ENCODE data around the gene SLC5A7. TPM values are rescaled to one million over a fixed set of nuclear protein-coding genes. Genes with fewer than 3 reads are reported as not detected.

The SLC5A7 gene
- total RNA-seq (2022) (not detected in 2 replicates), Bru-seq, nascent RNA (not detected), BruChase-seq, experiment 1, labeled RNA remaining after a 6-hour chase (not detected), BruChase-seq, experiment 2, labeled RNA remaining after a 2-hour chase (not detected)
- long read RNA-seq, result 0 reads

DNA sequence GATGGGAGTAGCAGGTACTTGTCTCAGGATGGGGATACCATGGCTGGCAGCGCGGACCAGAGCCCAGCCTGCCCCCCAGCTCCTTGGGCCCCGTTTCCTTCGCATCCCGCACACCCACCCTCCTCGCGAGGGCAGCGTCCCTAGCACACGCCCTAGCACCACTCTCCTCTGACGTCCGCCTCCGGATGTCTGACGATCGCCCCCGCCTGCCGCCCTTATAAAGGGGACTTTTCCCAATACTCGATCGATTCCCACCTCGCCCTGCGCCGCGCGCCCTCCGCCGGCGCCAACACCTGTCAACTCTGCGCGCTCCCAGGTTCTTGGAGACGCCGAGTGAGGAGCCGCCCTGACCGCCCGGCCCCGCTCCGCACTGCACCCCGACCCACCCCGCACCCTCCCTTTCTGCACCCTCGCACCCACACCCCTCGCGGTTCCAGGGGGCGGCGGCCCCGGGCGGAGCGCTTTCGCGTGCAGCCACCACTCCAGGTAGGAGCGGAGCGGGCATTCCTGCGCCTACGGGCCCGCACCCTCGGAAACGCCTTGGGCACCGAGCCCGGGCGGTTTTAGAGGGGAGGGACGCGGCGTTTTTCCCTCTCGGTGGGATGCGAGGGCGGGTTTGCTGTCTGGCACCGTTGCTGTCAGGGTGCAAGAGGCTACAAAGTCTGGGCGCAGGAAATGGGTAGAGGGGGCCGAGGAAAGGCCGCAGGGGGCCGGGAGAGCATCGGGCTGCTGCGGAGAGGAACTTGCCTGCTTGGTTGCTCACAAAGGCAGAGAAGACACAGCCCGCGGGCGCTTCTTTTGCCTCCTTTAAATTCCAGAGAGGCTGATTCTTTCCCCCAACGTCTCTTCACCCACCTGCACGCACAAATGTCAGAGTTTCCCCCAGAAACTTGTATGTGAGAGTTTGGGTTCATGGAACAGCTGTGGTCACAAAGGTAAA, at the start of gene SLC5A7:
Gene SLC5A7, plus strand, starts transcription at position 247 of the 940 bp plus-strand sequence. CDS start 1,632 bp downstream, outside the sequence.
- H3K27ac Mint-ChIP-seq (ENCODE audit: unreplicated experiment), result no peak within 1 kb of the TSS
- intact Hi-C loops (cut with micrococcal nuclease; ENCODE audit: unreplicated experiment), result no loop called here
- CTCF ChIA-PET, result no interaction called here
- TF ChIP-seq, protein P1, sequence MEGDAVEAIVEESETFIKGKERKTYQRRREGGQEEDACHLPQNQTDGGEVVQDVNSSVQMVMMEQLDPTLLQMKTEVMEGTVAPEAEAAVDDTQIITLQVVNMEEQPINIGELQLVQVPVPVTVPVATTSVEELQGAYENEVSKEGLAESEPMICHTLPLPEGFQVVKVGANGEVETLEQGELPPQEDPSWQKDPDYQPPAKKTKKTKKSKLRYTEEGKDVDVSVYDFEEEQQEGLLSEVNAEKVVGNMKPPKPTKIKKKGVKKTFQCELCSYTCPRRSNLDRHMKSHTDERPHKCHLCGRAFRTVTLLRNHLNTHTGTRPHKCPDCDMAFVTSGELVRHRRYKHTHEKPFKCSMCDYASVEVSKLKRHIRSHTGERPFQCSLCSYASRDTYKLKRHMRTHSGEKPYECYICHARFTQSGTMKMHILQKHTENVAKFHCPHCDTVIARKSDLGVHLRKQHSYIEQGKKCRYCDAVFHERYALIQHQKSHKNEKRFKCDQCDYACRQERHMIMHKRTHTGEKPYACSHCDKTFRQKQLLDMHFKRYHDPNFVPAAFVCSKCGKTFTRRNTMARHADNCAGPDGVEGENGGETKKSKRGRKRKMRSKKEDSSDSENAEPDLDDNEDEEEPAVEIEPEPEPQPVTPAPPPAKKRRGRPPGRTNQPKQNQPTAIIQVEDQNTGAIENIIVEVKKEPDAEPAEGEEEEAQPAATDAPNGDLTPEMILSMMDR (IDR thresholded peaks at IDR 0.05; ENCODE audit: unreplicated experiment), result no peak
- H3K4me3 Mint-ChIP-seq (ENCODE audit: low read depth, unreplicated experiment), result no peak within 1 kb of the TSS
- no peaks in the 10 kb centered on the region for H3K27me3 Mint-ChIP-seq (ENCODE audit: unreplicated experiment)
- no peaks in the 10 kb centered on the region for H3K9me3 Mint-ChIP-seq (ENCODE audit: low read depth, unreplicated experiment)
- no TSS peak for BruUV-seq (replicated peaks)
- DNase-seq, result no peak
- no peaks in the 10 kb centered on the region for H3K36me3 Mint-ChIP-seq (ENCODE audit: insufficient read depth, unreplicated experiment)
- H3K4me1 Mint-ChIP-seq (ENCODE audit: low read depth, unreplicated experiment), result no peaks in the 10 kb centered on the region

- no peaks in the 10 kb centered on the region for H3K4me1 Mint-ChIP-seq (ENCODE audit: low read depth, unreplicated experiment)
- H3K4me3 Mint-ChIP-seq (ENCODE audit: low read depth, unreplicated experiment), result no peak overlapping the region
- TF ChIP-seq, protein P1 (IDR thresholded peaks at IDR 0.05; ENCODE audit: unreplicated experiment), result no peak
- no TSS peak for BruUV-seq (replicated peaks)
- H3K27me3 Mint-ChIP-seq (ENCODE audit: unreplicated experiment), result no peaks in the 10 kb centered on the region
- intact Hi-C loops (cut with micrococcal nuclease; ENCODE audit: unreplicated experiment), result no loop called here
- CTCF ChIA-PET, result no interaction called here
- H3K9me3 Mint-ChIP-seq (ENCODE audit: low read depth, unreplicated experiment), result no peaks in the 10 kb centered on the region
- H3K27ac Mint-ChIP-seq (ENCODE audit: unreplicated experiment), result no peak overlapping the region
- no peaks in the 10 kb centered on the region for H3K36me3 Mint-ChIP-seq (ENCODE audit: insufficient read depth, unreplicated experiment)
- DNase-seq, result no peak
Observed at GRCh38 chr2:107961395-107961794, 24.9 kb upstream of the SLC5A7 start.

DNA sequence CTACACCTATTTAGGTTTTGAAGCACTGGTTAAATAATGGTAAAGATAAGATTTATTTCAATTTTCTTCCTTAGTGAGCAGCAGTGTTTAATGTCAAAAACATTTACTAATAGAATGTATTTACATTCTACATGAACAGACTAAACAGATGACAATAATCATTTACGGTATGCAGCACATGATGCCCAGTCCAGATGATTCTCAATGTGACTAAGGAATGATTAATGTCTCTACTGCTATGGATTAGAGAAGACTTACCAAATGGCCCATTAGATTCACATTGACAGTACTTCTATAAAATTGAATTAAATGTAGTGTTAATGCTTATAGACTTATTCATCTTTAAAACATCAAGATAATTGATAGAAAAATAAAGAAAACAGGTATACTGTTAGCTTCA, 22.1 kb upstream of the SLC5A7 start:
- no peaks in the 10 kb centered on the region for H3K9me3 Mint-ChIP-seq (ENCODE audit: low read depth, unreplicated experiment)
- no peak overlapping the region for H3K4me3 Mint-ChIP-seq (ENCODE audit: low read depth, unreplicated experiment)
- TF ChIP-seq, protein P1 (IDR thresholded peaks at IDR 0.05; ENCODE audit: unreplicated experiment), result no peak
- intact Hi-C loops (cut with micrococcal nuclease; ENCODE audit: unreplicated experiment), result no loop called here
- no peaks in the 10 kb centered on the region for H3K27me3 Mint-ChIP-seq (ENCODE audit: unreplicated experiment)
- no peaks in the 10 kb centered on the region for H3K36me3 Mint-ChIP-seq (ENCODE audit: insufficient read depth, unreplicated experiment)
- no peak for DNase-seq
- no TSS peak for BruUV-seq (replicated peaks)
- CTCF ChIA-PET, result no interaction called here
- no peaks in the 10 kb centered on the region for H3K4me1 Mint-ChIP-seq (ENCODE audit: low read depth, unreplicated experiment)
- no peak overlapping the region for H3K27ac Mint-ChIP-seq (ENCODE audit: unreplicated experiment)

DNA sequence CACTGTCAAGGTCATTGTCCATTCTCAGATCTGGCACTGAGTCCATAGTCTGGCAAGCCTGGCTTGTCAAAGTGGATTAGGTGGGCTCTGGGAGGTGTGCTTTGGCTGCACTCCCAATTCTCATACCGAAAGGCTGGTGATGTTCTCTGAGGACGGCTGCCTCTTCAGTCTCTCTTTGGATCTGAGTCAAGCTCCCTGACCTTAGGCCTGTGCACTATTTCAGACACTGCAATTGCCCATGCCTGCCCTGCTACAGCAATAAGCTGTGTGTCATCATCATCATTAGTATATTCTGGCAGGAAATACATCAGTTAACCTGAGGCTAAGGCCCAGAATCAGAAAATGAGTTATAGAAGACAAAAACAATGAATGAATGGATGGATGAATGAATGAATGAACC, 1.6 kb upstream of the SLC5A7 start:
- H3K4me1 Mint-ChIP-seq (ENCODE audit: low read depth, unreplicated experiment), result no peaks in the 10 kb centered on the region
- no peak for DNase-seq
- no peak overlapping the region for H3K4me3 Mint-ChIP-seq (ENCODE audit: low read depth, unreplicated experiment)
- CTCF ChIA-PET, result no interaction called here
- H3K36me3 Mint-ChIP-seq (ENCODE audit: insufficient read depth, unreplicated experiment), result no peaks in the 10 kb centered on the region
- H3K27me3 Mint-ChIP-seq (ENCODE audit: unreplicated experiment), result no peaks in the 10 kb centered on the region
- no peak overlapping the region for H3K27ac Mint-ChIP-seq (ENCODE audit: unreplicated experiment)
- no TSS peak for BruUV-seq (replicated peaks)
- H3K9me3 Mint-ChIP-seq (ENCODE audit: low read depth, unreplicated experiment), result no peaks in the 10 kb centered on the region
- TF ChIP-seq, protein P1 (IDR thresholded peaks at IDR 0.05; ENCODE audit: unreplicated experiment), result no peak
- intact Hi-C loops (cut with micrococcal nuclease; ENCODE audit: unreplicated experiment), result no loop called here
